HPDE6-E6E7 (cell line): ENCODE data around the gene KDM3B.
"Not testable (repeated sequence)": the region's sequence is repeated elsewhere in the genome, so short reads cannot be mapped to it uniquely, and the experiment has no call there.

Source experiments
- DNase-seq: peaks from one replicate; pipeline ENCODE4 v3.0.0; 2011; ENCODE audit warnings: missing footprints; ENCODE audit errors: extremely low spot score

Gene KDM3B

DNA sequence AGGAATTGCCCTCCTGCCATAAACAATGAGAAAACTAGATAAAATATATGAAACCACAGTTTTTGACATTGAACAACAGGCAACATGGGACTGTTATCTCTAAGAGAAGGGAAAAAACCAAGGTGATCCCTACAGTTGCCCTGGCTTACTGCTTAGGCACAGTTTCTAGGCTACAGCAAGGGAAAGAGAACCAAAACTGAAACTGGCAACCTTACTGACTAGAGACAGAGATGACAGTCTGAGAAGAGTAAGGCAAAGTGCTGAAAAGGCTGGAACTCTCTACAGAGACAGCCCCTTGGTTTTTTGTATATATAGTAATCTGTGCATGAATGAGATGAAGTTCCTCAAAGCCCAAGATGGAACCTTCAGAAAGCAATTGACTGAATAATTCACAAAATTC lies 50.2 kb downstream of the KDM3B start:
- no peak for DNase-seq

DNA sequence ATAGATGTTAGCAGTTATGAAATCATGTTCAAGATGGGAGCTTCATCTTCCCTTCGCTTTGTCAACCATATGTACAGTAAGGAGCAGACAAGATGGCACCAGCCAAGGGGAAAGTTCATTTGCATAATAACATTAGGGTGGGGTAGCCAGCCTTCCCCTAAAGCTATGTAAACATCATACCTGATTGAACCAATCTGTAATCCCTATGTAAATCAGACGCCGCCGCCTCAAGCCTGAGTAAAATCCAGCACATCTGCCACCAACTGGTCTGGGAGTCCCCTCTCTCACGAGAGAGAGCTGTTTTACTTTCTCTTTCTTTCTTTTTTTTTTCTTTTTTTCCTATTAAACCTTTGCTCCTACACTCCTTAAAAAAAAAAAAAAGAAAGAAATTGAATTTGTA lies 55.5 kb downstream of the KDM3B start:
- no peak for DNase-seq

DNA sequence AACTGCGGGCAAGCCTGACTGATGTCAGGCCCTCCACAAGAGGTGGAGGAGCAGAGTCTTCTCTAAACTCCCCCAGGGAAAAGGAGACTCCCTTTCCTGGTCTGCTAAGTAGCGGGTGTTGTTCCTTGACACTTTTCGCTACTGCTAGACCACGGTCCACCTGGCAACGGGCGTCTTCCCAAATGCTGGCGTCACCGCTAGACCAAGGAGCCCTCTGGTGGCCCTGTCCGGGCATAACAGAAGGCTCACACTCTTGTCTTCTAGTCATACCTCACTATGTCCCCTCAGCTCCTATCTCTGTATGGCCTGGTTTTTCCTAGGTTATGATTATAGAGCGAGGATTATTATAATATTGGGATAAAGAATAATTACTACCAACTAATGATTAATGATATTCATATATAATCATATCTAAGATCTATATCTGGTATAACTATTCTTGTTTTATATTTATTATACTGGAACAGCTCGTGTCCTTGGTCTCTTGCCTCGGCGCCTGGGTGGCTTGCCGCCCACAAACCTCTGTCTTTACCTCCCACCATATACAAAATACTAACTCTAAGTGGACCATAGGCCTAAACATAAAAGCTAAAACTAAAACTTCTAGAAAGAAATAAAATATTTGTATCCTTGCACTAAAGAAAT lies 58.6 kb downstream of the KDM3B start:
- not testable (repeated sequence) for DNase-seq

DNA sequence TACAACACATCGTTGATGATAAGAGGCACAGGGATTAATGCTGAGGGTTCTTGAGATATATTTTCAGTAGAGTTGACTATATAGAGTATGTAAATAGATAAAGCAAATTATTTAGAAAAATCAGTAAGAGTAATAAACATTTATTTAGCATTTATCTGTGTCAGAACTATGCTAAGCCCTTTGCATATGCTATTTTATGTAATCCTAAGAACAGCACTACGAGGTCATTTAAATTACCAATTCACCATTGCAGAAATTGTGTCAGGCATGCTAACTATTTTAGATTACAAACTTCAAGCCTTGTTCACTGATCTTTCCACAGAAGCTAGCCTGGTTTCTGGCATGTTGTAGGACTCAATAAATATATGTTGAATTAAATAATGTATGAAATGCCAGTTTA lies 66.0 kb downstream of the KDM3B start:
- no peak for DNase-seq

DNA sequence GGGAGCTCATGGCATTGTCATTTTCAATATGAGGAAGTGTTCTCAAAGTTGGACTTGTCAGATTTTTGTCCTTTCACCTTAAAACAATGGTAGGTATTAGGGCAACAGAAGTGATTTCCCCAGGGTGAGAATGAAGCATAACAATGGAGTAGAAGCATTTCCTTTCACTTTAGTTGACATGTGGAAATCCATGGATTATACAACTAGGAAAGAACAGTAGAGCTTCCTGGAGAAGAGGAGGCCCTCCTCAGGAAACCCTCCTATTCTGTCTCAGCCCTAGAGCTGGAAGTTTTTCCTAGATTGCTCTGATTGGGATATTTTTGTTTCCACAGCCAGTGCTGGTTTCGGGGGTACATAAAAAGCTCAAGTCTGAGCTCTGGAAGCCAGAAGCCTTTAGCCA lies 72.6 kb downstream of the KDM3B start:
- no peak for DNase-seq

DNA sequence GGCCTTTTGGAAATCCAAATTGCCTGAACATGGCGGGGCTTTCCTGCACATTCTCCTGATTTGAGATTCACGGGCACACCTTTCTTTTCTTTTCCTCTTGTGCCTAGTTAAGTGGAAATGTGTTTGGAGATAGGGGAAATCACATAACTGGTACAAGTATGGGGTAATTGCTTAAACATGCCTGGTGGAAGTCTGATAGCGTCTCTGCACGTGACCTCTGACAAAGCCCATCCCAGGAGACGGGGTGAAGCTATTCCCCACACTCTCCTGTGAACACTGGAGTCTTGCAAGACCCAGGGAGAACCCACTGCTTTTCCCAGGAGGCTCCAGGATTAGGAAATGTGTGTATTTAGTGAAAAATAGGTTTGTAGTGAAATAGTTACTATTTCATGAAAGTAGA lies 83.5 kb downstream of the KDM3B start:
- no peak for DNase-seq

DNA sequence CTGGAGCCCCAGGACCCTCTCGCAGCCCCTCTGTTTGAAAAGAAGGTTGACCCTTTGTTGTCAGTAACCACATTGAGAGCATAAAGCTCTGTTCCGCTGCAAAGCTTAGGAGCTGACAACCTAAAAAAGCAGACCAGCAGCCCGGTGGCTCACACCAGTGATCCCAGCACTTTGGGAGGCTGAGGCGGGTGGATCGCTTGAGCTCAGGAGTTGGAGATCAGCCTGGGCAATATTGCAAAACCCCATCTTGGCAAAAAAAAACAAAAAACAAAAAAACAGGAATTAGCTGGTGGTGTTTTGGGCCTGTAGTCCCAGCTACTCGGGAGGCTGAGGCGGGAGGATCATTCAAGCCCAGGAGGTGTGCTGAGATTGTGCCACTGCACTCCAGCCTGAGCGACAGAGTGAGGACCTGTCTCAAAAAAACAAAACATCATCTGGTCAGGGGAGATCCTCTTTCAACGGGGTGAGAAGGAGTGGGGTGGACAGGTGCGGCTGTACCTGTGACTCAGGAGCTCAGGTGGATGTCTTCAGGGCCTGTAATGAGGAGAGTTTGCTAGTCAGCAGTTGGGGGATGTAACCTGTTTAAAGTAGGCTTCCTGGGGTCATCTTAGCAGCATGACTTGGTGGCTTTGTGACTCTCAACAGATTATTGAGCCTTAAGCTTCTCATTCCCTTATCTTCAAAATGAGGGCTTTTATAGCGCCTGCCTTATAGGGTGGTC lies 85.7 kb downstream of the KDM3B start:
- no peak for DNase-seq

DNA sequence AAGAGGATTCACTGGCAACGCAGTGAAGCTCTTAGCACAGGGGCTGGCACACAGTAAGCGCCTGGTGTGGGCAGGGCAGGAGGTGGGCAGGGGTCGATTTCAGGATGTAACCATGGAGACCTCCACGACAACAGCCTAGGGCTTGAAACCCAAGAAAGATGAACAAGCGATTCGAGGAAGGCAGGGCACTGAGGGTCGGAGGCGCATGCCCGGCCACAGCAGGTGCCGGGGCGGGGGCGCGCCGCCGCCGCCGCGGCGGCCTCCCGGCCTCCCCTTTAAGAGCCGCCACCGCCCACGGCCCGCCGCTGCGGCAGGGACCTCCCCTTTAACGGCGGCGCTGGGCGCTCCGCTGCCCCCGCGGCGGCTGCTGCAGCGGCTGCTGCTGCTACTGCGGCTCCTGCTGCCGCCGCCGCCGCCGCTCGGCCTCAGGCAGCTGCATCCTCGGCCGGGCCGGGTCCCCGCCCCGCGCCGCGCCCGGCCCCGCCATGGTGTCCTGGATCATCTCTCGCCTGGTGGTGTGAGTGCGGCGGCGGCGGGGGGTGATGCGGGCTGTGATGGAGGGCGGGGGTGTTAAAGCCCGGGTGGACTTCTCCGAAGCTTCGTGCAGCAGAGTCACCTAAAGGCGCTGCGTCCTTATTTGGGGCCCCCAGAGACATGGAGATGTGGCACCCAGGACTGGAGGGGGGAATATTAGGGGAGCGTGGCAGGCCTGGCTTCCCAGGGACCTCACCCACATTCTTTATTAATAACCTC lies 86.4 kb downstream of the KDM3B start, which contains the start of gene REEP2:
Gene REEP2, plus strand, starts transcription at position 334 of the 753 bp plus-strand sequence. Its CDS starts 152 bp downstream, at position 486.
- peak; percentile 38 for DNase-seq

DNA sequence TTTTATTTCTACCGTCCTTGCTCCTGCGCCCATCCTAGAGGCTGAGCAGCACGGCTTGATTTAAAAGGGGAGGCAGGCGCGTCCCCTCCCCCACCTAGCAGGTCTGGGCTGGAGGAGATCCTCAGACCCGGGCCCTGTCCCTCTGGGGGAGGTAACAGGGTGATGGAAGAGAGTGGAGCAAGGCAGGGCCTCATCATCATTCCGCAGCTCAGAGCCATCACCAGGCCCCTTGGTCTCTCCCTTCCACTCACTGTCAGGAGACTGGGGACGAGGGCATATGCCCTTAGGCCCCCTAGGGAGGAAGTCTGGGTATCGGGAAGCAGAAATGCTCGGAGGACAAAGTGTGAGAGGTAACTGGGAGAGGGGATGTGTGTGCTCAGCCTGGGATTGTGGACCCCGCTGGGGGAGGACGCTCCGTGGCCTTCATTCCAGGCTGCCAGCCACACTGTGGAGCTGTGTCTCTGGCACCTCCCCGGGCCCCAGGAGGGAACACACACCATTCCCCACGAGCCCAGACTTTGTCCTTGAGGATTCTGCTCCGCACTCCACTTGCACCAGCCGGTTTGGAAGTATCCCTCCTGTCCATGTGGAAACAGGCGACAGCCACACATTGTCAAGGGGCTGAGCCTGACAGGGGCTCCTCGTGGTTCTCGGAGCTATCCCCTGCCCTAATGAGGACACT lies 87.1 kb downstream of the KDM3B start:
- no peak for DNase-seq

DNA sequence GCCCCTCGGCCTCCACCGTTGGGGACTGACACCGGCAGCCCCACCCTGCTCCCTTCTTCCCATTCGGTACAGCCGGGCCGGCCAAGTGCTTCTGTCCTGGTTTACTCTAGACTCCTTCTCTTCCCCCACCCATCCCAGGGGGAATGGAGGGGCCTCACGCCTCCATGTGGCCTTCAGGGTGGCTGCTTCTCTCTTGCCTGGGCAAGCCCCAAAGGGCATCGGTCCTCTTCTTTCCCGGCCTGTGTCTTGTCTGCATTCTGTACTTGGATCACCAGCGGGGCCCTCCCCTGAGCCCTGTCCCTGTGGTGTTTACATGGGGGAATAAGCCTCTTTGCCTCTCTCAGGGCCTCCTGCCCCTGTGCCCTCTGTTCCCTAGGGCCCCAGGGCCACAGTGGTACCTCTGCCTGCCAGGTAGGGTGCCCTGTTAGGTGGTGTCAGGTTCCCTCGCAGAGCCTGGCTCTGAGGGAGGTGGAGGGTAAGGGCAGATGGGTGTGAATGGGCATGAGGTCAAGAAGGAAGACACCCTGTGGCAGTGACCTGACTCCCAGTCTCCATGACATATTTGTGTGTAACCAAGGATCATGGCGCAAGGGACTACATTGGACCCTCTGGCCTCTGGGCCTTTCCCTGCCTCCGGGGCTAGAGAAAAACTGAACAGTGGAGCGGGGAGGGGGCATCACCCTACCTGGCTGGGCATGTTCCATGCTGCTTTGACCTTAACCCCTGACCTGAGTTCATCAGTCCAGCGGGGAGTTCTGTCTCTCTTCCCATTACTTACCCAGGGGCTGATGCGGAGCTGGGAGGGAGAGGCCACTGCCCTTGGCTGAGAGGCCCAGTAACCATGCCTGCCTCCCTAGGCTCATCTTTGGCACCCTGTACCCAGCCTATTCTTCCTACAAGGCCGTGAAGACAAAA lies 87.9 kb downstream of the KDM3B start:
- no peak for DNase-seq

DNA sequence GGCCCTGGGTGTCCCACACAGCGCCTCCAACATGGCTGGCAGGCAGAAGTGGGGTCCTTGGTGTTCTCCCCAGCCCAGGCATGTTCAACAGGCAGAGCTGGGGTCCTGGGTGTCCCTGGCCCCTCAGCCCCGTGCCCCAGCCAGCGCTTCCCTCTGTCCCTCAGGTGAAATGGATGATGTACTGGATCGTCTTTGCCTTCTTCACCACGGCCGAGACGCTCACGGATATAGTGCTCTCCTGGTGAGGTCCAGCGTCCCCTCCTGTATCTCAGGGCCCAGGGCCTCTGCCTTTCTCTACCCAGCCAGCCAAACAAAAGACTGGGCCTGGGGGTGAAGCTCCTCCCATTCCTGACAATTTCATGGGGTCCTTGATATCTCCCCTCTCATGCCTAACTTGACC lies 88.7 kb downstream of the KDM3B start:
- no peak for DNase-seq

DNA sequence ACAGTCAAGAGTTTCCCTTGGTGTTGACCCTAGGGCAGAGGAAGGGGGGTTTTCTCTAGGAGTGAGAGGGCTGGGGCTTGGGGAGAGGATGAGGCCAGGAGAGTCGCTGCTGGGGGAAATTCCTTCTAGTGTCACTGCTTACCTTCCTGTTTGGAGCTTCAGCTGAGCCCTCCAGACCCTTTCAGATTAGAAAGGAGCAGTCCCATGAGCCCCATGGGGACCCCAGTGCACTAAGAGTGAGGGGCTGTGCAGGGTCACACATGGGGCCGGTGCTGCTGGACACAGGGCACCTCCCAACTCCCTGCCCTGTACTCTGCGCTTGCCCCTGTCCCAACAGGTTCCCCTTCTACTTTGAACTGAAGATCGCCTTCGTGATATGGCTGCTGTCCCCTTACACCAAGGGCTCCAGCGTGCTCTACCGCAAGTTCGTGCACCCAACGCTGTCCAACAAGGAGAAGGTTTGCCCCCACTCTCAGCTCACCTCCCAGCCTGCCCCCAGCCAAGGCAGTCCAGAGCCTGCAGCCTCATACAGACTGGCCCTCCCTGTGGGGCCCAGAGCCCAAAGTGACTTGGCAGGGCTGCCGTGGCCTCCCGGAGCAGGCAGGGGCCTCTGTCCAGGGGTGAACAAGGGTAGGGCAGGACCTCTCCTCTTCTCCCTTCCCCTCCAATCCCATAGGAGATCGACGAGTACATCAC lies 91.7 kb downstream of the KDM3B start:
- no peak for DNase-seq

DNA sequence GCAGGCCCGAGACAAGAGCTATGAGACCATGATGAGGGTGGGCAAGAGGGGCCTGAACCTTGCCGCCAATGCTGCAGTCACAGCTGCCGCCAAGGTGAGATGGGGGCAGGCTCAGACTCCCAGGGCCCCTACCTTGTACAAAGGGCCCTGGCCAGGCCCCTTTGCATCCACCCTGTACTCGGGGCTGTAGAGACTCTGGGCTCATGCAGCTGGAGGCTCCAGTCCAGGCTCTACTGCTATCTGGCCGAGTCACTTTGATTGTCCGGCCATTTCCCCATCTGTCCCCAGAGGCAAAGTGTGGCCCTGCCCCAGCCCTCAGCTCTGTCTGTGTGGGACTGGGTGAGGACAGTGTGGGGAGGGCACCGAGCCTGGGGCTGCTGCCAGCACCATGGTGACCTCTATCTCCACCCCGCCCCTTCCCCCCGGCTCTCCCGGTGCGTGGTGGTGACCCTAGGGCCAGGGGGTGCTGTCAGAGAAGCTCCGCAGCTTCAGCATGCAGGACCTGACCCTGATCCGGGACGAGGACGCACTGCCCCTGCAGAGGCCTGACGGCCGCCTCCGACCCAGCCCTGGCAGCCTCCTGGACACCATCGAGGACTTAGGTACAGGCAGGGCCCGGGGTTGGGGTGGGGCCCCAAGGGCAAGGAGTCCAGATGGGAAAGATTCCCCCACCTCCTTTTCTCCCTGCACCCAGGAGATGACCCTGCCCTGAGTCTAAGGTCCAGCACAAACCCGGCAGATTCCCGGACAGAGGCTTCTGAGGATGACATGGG lies 92.5 kb downstream of the KDM3B start:
- no peak for DNase-seq

DNA sequence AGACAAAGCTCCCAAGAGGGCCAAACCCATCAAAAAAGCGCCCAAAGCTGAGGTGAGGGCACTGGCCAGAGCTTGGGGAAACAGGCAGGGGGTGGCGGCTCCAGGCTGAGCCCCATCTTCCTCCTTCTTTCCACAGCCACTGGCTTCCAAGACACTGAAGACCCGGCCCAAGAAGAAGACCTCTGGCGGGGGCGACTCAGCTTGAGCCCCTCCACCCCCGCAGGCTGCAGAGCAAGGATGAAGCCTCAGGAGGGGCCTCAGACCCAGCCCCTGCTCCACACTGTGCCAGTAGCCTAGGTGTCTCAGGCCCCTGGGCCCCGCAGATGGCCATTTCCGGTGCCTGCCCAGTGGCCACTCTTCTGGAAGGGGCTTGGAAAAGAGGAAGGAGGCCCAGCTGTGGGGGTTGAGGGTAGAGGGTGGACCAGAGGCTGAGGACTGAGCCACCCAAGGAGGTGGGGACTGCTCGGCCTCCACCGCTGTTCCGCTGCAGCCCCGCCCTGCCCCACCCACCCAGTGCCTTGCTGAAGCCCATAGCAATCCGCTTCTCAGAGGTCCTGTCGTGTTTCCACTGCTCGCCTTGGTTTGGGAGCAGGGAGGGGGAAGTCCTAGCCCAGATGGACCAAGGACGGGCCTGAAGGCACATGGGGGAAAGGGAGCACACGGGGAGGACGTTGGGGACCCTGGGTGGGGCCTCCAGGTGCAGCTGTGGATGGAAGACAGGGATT lies 93.2 kb downstream of the KDM3B start:
- DNase-seq, result no peak

DNA sequence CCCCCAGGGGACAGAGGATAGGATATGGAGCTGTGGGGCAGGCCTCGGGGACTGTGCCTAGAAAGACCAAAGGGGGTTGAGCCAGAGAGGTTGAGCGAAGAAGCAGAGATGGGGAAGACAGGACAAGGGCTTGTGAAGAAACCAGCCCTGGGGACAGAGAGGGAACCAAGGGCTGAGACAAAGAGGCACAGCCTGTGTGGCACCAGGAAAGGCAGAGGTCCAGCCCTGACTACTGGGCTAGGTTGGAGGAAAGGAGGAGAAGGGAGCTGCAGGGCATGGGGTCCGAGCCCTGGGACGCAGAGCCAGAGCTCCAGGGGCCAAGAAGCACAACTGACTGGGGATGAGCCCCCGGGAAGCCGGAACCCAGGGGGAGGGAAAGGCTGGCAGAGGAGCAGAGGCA lies 95.6 kb downstream of the KDM3B start:
- DNase-seq, result no peak

DNA sequence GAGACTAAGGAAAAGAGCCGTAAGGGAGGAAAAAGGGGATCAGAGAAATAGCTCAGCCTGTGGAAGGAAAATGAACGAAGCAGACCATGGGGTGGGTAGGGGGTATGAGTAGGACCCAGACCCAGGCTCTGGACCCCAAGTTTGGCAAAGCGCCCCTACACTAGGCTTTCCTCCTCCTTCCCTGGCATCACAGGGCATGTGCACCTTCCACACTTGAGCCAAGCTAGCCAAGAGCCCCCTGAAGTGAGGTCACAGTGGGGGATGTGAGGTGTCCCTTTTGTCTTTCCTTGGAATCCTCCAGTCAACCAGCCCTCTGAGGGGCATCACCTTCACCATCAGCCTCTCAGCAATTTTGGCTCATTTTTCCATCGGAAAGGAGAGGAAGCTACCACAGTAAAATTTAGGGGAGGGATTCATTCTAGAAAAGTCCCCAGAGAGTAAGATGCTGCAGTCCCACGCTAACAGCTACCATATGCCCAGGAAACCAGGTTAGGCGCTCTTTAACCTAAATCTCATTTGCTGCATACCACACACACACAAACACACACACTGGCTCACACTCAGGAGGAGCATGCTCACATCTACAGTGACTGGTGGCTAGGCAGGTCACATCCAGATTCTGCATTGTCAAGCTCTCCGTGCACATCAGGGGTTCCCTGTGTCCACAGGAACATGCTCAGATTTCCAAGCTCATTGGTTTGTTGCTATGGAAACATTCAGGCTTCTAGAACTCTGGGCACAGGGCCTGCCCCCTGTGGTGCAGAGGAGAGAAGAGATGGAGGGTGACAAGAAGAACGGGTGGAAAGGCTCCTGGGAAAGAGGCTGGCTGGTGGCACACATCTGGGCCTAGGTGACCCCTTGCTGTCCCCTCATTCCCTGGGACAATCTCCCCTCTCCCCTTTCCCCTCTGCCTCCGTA lies 96.3 kb downstream of the KDM3B start:
- no peak for DNase-seq

DNA sequence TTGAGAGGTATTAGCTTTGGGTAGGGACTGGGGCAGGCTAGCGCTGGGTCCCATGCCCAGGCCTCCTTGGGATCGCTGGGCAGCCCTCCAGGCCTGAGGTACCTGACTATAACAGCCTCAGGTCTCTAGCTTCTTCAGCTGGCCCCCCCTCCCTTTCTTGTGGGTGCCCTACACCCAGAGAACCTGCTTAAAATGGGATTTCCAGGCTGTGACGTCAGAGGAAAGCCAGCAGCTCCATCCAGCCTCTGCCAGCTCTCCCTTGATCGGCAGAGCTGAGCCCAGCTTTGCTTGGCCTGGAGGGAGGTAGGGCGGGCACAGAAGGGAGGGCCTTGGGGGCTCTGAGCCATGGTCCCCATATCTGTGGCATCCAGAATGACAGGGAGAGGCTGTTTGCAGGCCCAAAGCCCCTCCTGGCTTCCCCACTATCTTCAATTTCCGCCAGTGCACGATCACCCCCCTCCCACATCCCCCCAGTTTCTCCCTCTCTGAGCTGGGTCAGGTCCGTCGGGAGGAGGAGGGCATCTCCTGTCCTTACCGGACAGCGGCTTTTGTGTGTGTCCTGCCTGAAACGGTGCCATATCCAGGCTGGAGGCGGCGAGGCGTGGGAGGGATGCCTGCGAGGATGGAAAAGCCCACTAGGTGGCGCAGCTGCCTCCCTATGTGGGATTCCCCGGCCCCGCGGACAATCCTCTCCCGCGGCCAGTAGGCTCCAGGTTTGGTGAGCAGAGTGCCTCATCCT lies 97.2 kb downstream of the KDM3B start:
- DNase-seq, result peak; percentile 95
